ENCODE measurements around the gene TAGLN3. TPM values are rescaled to one million over a fixed set of nuclear protein-coding genes. Genes with fewer than 3 reads are reported as not detected.

TAGLN3 gene
- total and polyA plus RNA-seq, 4 donors, result not detected

DNA sequence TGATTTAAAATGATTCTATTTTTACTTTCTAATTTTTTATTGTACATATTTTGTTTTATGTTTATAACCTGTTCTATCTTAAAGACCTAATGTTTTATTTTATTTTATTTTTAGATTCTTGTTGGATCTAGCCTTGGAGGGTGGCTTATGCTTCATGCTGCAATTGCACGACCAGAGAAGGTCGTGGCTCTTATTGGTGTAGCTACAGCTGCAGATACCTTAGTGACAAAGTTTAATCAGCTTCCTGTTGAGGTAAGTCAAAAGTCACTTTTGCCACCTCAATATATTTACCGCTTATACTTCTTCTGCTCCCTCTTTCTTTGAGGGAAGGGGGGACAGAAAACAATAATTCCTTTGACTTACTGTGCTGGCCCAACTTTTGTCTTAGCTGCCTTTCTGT lies 11.9 kb upstream of the TAGLN3 start:
- no peak overlapping the region for H3K27ac ChIP-seq (ENCODE audit: low read depth in 1 of 2, low read length in 2 of 2)
- DNase-seq (ENCODE audit: low spot score), result no peak
- H3K9ac ChIP-seq (ENCODE audit: low read depth in 1 of 2, low read length in 2 of 2), result no peak overlapping the region
- peaks cover 0 to 12% (median 5%) of the 10 kb centered on the region in 4 donors for H3K4me1 ChIP-seq (ENCODE audit: control insufficient read depth in 4 of 4, insufficient read depth in 4 of 4, low read length in 3 of 4)
- H3K36me3 ChIP-seq (ENCODE audit: control insufficient read depth in 4 of 4, insufficient read depth in 3 of 4, low read depth in 1 of 4, low read length in 3 of 4), result peaks cover 0 to 27% (median 21%) of the 10 kb centered on the region in 4 donors
- WGBS, result 89% methylated on average over 3 of the region's 3 CpGs
- no peaks in the 10 kb centered on the region for H3K9me3 ChIP-seq (ENCODE audit: control insufficient read depth in 4 of 4, low read length in 3 of 4)
- H3K4me3 ChIP-seq (ENCODE audit: low read depth in 1 of 3, low read length in 3 of 3), result no peak overlapping the region
- TF ChIP-seq FOXA1 (IDR thresholded peaks at IDR 0.05) (no peak), SP1 (IDR thresholded peaks at IDR 0.05) (no peak), GABPA (IDR thresholded peaks at IDR 0.05 in 1 of 2, conservative IDR thresholded peaks at IDR 0.05 in 1 of 2) (no peak), JUND (IDR thresholded peaks at IDR 0.05) (no peak), RXRA (IDR thresholded peaks at IDR 0.05) (no peak), YY1 (IDR thresholded peaks at IDR 0.05) (no peak), RAD21 (IDR thresholded peaks at IDR 0.05) (no peak), HNF4G (IDR thresholded peaks at IDR 0.05) (no peak)
- TF ChIP-seq, protein P1, sequence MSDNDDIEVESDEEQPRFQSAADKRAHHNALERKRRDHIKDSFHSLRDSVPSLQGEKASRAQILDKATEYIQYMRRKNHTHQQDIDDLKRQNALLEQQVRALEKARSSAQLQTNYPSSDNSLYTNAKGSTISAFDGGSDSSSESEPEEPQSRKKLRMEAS (IDR thresholded peaks at IDR 0.05), result no peak
- TF ChIP-seq, protein P2, sequence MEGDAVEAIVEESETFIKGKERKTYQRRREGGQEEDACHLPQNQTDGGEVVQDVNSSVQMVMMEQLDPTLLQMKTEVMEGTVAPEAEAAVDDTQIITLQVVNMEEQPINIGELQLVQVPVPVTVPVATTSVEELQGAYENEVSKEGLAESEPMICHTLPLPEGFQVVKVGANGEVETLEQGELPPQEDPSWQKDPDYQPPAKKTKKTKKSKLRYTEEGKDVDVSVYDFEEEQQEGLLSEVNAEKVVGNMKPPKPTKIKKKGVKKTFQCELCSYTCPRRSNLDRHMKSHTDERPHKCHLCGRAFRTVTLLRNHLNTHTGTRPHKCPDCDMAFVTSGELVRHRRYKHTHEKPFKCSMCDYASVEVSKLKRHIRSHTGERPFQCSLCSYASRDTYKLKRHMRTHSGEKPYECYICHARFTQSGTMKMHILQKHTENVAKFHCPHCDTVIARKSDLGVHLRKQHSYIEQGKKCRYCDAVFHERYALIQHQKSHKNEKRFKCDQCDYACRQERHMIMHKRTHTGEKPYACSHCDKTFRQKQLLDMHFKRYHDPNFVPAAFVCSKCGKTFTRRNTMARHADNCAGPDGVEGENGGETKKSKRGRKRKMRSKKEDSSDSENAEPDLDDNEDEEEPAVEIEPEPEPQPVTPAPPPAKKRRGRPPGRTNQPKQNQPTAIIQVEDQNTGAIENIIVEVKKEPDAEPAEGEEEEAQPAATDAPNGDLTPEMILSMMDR (IDR thresholded peaks at IDR 0.05; ENCODE audit: low read depth, low read length, missing input control), result no peak
- TF ChIP-seq, protein P3, sequence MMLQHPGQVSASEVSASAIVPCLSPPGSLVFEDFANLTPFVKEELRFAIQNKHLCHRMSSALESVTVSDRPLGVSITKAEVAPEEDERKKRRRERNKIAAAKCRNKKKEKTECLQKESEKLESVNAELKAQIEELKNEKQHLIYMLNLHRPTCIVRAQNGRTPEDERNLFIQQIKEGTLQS (IDR thresholded peaks at IDR 0.05), result no peak
- no peaks in the 10 kb centered on the region for H3K27me3 ChIP-seq (ENCODE audit: control insufficient read depth in 4 of 4, insufficient read depth in 4 of 4, low read length in 3 of 4)

DNA sequence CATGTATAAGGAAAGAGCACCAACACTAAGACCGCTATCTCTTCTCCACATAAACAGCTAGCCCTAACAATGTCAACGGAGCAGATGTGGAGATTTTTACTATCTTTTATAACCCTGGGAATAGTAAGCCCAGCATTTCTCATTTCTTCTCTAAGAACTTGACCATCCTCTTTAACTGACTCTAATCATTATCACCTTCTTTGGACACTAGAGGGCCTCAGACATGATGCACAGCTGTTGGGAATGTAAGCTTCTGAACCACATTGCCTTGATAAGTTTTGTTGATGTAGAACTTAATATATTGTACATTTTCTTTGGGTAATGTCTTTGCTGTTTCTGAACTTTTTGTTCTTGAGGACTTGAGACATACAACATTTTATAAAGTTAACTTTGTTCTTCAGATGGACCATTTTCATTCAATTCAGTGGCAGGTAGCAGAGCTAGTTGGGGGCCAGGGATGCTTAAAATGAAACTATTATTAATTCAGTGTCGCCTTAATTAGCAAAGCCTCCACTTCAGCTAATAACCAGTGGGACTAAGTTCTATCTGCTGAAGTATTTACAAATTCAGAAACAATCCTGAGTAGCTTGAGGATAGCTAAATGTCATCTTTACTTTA lies 9.6 kb upstream of the TAGLN3 start:
- H3K9me3 ChIP-seq (ENCODE audit: control insufficient read depth in 4 of 4, low read length in 3 of 4), result no peaks in the 10 kb centered on the region
- no peak for DNase-seq (ENCODE audit: low spot score)
- H3K36me3 ChIP-seq (ENCODE audit: control insufficient read depth in 4 of 4, insufficient read depth in 3 of 4, low read depth in 1 of 4, low read length in 3 of 4), result peaks cover 0 to 36% (median 25%) of the 10 kb centered on the region in 4 donors
- TF ChIP-seq FOXA1 (IDR thresholded peaks at IDR 0.05) (no peak), JUND (IDR thresholded peaks at IDR 0.05) (no peak), SP1 (IDR thresholded peaks at IDR 0.05) (no peak), RAD21 (IDR thresholded peaks at IDR 0.05) (peak; percentile 92)
- TF ChIP-seq, protein P2 (IDR thresholded peaks at IDR 0.05; ENCODE audit: low read depth, low read length, missing input control), result peak; percentile 67
- H3K27ac ChIP-seq (ENCODE audit: low read depth in 1 of 2, low read length in 2 of 2), result no peak overlapping the region
- no peaks in the 10 kb centered on the region for H3K27me3 ChIP-seq (ENCODE audit: control insufficient read depth in 4 of 4, insufficient read depth in 4 of 4, low read length in 3 of 4)
- H3K4me1 ChIP-seq (ENCODE audit: control insufficient read depth in 4 of 4, insufficient read depth in 4 of 4, low read length in 3 of 4), result peaks cover 0 to 2% (median 0%) of the 10 kb centered on the region in 4 donors
- H3K9ac ChIP-seq (ENCODE audit: low read depth in 1 of 2, low read length in 2 of 2), result no peak overlapping the region
- no peak overlapping the region for H3K4me3 ChIP-seq (ENCODE audit: low read depth in 1 of 3, low read length in 3 of 3)
- 61% methylated on average over 3 of the region's 3 CpGs for WGBS

DNA sequence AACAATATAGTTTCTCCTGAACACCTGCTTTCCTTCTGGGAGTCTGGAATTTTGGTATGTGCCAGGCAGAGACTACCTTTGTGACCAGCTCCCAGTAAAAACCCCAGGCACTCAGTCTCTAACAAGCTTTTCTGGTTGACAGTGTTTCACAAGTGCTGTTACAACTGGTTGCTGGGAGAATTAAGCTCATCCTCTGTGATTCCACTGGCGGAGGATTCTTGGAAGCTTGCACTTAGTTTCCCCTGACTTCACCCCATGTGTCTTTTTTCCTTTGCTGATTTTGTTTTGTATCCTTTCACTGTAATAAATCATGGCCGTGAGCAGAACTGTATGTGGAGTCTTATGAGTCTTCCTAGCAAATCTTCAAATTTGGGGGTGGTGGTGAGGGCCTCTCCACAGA lies 5.7 kb upstream of the TAGLN3 start:
- Histone ChIP-seq H3K4me1 (ENCODE audit: control insufficient read depth in 4 of 4, insufficient read depth in 4 of 4, low read length in 3 of 4) (peaks cover 0 to 2% (median 0%) of the 10 kb centered on the region in 4 donors), H3K27me3 (ENCODE audit: control insufficient read depth in 4 of 4, insufficient read depth in 4 of 4, low read length in 3 of 4) (no peaks in the 10 kb centered on the region), H3K9me3 (ENCODE audit: control insufficient read depth in 4 of 4, low read length in 3 of 4) (no peaks in the 10 kb centered on the region), H3K36me3 (ENCODE audit: control insufficient read depth in 4 of 4, insufficient read depth in 3 of 4, low read depth in 1 of 4, low read length in 3 of 4) (peaks cover 0 to 23% (median 14%) of the 10 kb centered on the region in 4 donors), H3K4me3 (ENCODE audit: low read depth in 1 of 3, low read length in 3 of 3) (no peak overlapping the region), H3K27ac (ENCODE audit: low read depth in 1 of 2, low read length in 2 of 2) (no peak overlapping the region), H3K9ac (ENCODE audit: low read depth in 1 of 2, low read length in 2 of 2) (no peak overlapping the region)
- DNase-seq (ENCODE audit: low spot score), result no peak
- 92% methylated on average over 2 of the region's 2 CpGs for WGBS
- no peak for TF ChIP-seq FOXA1 (IDR thresholded peaks at IDR 0.05)
- TF ChIP-seq EGR1 (IDR thresholded peaks at IDR 0.05; ENCODE audit: low read depth in 2 of 2), result no peak
- no peak for TF ChIP-seq RAD21 (IDR thresholded peaks at IDR 0.05)
- TF ChIP-seq NR2F2 (IDR thresholded peaks at IDR 0.05), result no peak
- no peak for TF ChIP-seq YY1 (IDR thresholded peaks at IDR 0.05)
- TF ChIP-seq SP1 (IDR thresholded peaks at IDR 0.05), result no peak
- TF ChIP-seq, protein P4, sequence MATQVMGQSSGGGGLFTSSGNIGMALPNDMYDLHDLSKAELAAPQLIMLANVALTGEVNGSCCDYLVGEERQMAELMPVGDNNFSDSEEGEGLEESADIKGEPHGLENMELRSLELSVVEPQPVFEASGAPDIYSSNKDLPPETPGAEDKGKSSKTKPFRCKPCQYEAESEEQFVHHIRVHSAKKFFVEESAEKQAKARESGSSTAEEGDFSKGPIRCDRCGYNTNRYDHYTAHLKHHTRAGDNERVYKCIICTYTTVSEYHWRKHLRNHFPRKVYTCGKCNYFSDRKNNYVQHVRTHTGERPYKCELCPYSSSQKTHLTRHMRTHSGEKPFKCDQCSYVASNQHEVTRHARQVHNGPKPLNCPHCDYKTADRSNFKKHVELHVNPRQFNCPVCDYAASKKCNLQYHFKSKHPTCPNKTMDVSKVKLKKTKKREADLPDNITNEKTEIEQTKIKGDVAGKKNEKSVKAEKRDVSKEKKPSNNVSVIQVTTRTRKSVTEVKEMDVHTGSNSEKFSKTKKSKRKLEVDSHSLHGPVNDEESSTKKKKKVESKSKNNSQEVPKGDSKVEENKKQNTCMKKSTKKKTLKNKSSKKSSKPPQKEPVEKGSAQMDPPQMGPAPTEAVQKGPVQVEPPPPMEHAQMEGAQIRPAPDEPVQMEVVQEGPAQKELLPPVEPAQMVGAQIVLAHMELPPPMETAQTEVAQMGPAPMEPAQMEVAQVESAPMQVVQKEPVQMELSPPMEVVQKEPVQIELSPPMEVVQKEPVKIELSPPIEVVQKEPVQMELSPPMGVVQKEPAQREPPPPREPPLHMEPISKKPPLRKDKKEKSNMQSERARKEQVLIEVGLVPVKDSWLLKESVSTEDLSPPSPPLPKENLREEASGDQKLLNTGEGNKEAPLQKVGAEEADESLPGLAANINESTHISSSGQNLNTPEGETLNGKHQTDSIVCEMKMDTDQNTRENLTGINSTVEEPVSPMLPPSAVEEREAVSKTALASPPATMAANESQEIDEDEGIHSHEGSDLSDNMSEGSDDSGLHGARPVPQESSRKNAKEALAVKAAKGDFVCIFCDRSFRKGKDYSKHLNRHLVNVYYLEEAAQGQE (IDR thresholded peaks at IDR 0.05), result no peak
- TF ChIP-seq, protein P2 (IDR thresholded peaks at IDR 0.05; ENCODE audit: low read depth, low read length, missing input control), result no peak
- no peak for TF ChIP-seq RXRA (IDR thresholded peaks at IDR 0.05)
